Ascending aorta (tissue), 2 donors: Measurements from ENCODE around the gene RIN3. TPM values are rescaled to one million over a fixed set of nuclear protein-coding genes. Genes with fewer than 3 reads are reported as not detected.

ENCODE experiments used
- DNase-seq, 2 donors: peaks; one replicate each; pipeline ENCODE4 v3.0.0-alpha.2; 2019; ENCODE audit warnings: low spot score in 2 of 2
- H3K27ac ChIP-seq, 2 donors: fragments of 200-600 bp; sonication (generic); one replicate each; pipeline ENCODE4 v1.5.1; 2016 to 2017; ENCODE audit warnings: mild to moderate bottlenecking in 1 of 2
- H3K27me3 ChIP-seq: fragments of 200-600 bp; sonication (generic); one replicate; pipeline ENCODE4 v1.5.1; 2017
- H3K36me3 ChIP-seq, 2 donors: fragments of 200-600 bp; sonication (generic); one replicate each; pipeline ENCODE4 v1.5.1; 2016
- H3K4me1 ChIP-seq, 2 donors: fragments of 200-600 bp; sonication (generic); one replicate each; pipeline ENCODE4 v1.5.1; 2016 to 2017; ENCODE audit warnings: mild to moderate bottlenecking in 1 of 2
- H3K4me3 ChIP-seq, 2 donors: fragments of 200-600 bp; sonication (generic); one replicate each; pipeline ENCODE4 v1.5.1; 2016 to 2017; ENCODE audit warnings: mild to moderate bottlenecking in 1 of 2
- H3K9me3 ChIP-seq, 2 donors: fragments of 200-600 bp; sonication (generic); one replicate each; pipeline ENCODE4 v1.5.1; 2016
- intact Hi-C: fragments of 100-400 bp; cut with DNase I; formaldehyde crosslinking; loops from one replicate; pipeline ENCODE4 v1.15.1; 2023
- total RNA-seq: library from RNA; depleted of rRNA; stranded (reverse); fragments of >200 nt; gene quantifications from one replicate; pipeline ENCODE4 v1.1.0, GENCODE V29; 2016
- TF ChIP-seq, protein P1 (sequence below), 3 experiments: fragments of 200-600 bp in 2 of 3; fragments of 450-650 bp in 1 of 3; sonication (generic) in 2 of 3; IDR thresholded peaks; one replicate each; pipeline ENCODE4 v1.5.1; 2016 to 2019; ENCODE audit warnings: antibody characterized with exemption in 3 of 3, mild to moderate bottlenecking in 1 of 3, moderate library complexity in 1 of 3

Gene RIN3
- total RNA-seq, 1 donor from 2014 or later = 30.3 TPM

- no peak overlapping the region for H3K4me3 ChIP-seq
- H3K9me3 ChIP-seq = no peaks in the 10 kb centered on the region
- no peak for DNase-seq
- no peaks in the 10 kb centered on the region for H3K27me3 ChIP-seq
- no peaks in the 10 kb centered on the region for H3K4me1 ChIP-seq
- no peak overlapping the region for H3K27ac ChIP-seq
- peaks cover 33 to 51% of the 10 kb centered on the region in 2 donors for H3K36me3 ChIP-seq
- intact Hi-C loops = no loop called here
- TF ChIP-seq, protein P1, sequence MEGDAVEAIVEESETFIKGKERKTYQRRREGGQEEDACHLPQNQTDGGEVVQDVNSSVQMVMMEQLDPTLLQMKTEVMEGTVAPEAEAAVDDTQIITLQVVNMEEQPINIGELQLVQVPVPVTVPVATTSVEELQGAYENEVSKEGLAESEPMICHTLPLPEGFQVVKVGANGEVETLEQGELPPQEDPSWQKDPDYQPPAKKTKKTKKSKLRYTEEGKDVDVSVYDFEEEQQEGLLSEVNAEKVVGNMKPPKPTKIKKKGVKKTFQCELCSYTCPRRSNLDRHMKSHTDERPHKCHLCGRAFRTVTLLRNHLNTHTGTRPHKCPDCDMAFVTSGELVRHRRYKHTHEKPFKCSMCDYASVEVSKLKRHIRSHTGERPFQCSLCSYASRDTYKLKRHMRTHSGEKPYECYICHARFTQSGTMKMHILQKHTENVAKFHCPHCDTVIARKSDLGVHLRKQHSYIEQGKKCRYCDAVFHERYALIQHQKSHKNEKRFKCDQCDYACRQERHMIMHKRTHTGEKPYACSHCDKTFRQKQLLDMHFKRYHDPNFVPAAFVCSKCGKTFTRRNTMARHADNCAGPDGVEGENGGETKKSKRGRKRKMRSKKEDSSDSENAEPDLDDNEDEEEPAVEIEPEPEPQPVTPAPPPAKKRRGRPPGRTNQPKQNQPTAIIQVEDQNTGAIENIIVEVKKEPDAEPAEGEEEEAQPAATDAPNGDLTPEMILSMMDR (IDR thresholded peaks at IDR 0.05) = no peak
These were observed 149.5 kb downstream of the RIN3 start for GRCh38 chr14:92663049-92663448.

DNA sequence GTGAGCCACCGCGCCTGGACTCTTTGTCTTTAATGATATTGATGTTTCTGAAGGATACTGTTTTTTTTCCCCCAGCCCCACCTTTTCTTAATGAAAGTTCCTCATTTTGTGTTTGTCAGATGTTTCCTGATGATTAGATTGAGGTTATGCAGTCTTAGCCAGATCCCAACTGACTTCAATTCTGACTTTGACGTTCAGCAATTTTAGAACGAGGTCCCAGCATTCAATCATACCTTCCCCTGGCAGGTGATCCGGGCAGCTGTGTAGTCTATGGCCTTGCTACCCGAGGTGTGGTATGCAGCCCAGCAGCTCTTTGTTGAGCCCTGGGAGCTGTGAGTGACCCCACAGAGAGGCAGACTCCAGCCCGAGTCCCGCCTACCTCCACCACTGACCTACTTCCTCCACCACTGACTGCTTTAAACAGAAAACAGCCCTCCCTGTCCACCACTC, 152.1 kb downstream of the RIN3 start:
- H3K36me3 ChIP-seq = peaks cover 27 to 34% of the 10 kb centered on the region in 2 donors
- no peak for DNase-seq
- intact Hi-C loops = no loop called here
- peaks cover 0 to 4% of the 10 kb centered on the region in 2 donors for H3K4me1 ChIP-seq
- no peaks in the 10 kb centered on the region for H3K27me3 ChIP-seq
- TF ChIP-seq, protein P1 (IDR thresholded peaks at IDR 0.05) = no peak
- H3K27ac ChIP-seq = peak overlapping the region in 1 of 2 donors; percentile 42
- no peak overlapping the region for H3K4me3 ChIP-seq
- no peaks in the 10 kb centered on the region for H3K9me3 ChIP-seq

GRCh38 chr14:92666251-92666650, 152.7 kb downstream of the RIN3 start:
- Histone ChIP-seq H3K27me3 (no peaks in the 10 kb centered on the region), H3K4me3 (no peak overlapping the region), H3K27ac (peak overlapping the region in 1 of 2 donors; percentile 42), H3K36me3 (peaks cover 21 to 28% of the 10 kb centered on the region in 2 donors), H3K9me3 (no peaks in the 10 kb centered on the region), H3K4me1 (peaks cover 0 to 4% of the 10 kb centered on the region in 2 donors)
- intact Hi-C loops = no loop called here
- TF ChIP-seq, protein P1 (IDR thresholded peaks at IDR 0.05) = no peak
- no peak for DNase-seq

DNA sequence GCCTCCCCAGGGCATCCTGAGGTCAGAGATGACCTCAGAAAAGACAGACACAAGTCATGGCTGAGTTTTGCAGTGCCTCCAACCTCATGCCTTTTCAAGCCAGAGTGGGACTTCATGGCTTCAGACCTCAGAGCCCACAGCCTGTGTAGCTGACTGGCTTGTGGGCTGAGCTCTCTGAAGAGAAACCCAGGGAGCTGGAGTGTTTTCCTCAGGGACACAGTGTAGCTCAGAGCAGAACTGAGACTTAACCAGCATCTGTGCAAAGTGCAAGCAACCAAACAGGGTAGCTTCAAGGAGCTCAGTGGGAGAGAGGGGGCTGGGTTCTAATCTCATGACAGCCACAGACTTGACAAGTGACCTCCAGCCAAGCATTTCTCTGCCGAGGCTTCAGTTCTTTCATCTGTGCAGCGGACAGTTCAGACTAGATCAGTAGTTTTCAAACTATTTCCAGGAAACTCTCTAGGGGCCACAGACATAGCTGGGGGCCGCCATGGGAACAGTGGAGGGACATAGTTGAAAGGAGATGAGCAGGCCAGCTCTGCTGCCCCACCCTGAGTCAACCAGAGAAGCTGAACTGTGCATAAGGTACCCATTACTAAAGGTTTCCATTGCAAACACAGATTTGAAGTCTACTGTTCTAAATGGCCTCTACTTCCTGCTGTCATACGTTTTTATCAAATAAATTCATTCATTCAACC, 154.8 kb downstream of the RIN3 start:
- Histone ChIP-seq H3K4me3 (no peak overlapping the region), H3K9me3 (no peaks in the 10 kb centered on the region), H3K27ac (no peak overlapping the region), H3K36me3 (peaks cover 18% of the 10 kb centered on the region in 2 donors), H3K27me3 (no peaks in the 10 kb centered on the region), H3K4me1 (peaks cover 0 to 4% of the 10 kb centered on the region in 2 donors)
- no peak for DNase-seq
- TF ChIP-seq, protein P1 (IDR thresholded peaks at IDR 0.05) = no peak
- intact Hi-C loops = no loop called here

GRCh38 chr14:92670160-92670559, 156.6 kb downstream of the RIN3 start:
- Histone ChIP-seq H3K27me3 (no peaks in the 10 kb centered on the region), H3K4me1 (peaks cover 0 to 4% of the 10 kb centered on the region in 2 donors), H3K36me3 (peaks cover 15 to 18% of the 10 kb centered on the region in 2 donors), H3K9me3 (no peaks in the 10 kb centered on the region), H3K4me3 (no peak overlapping the region), H3K27ac (no peak overlapping the region)
- peak in 1 of 2 donors; percentile 55 for DNase-seq
- TF ChIP-seq, protein P1 (IDR thresholded peaks at IDR 0.05) = peak in 1 of 3 experiments; percentile 4
- intact Hi-C loops = no loop called here
